Activated T-cell treated with anti-CD3 and anti-CD28 coated beads, Interleukin-2, amount 50 U/mL, for 72 hours (primary cell): Measurements from ENCODE around the gene CREB3L2. TPM values are rescaled to one million over a fixed set of nuclear protein-coding genes. Genes with fewer than 3 reads are reported as not detected.
"Not testable (repeated sequence)": the region's sequence is repeated elsewhere in the genome, so short reads cannot be mapped to it uniquely, and the experiment has no call there.

Experiments used
- ATAC-seq, 2 donors: fragments of 150-1000 bp; cut with Tn5 transposase; replicated peaks in 1 of 2; 2 replicates each; pipeline ENCODE4 v1.10.0; 2021; ENCODE audit warnings: moderate library complexity in 2 of 2, mild to moderate bottlenecking in 1 of 2
- DNase-seq, 2 donors: peaks; one replicate each; pipeline ENCODE4 v3.0.0; 2021 to 2022; ENCODE audit warnings: mixed read lengths in 1 of 2
- H3K27ac Mint-ChIP-seq: one replicate; pipeline ENCODE4 v1.8.0; 2022; ENCODE audit warnings: mild to moderate bottlenecking, moderate library complexity, mixed read lengths
- H3K27me3 Mint-ChIP-seq: one replicate; pipeline ENCODE4 v1.8.0; 2022; ENCODE audit warnings: low read depth, mixed read lengths
- H3K36me3 Mint-ChIP-seq, 2 donors: one replicate each; pipeline ENCODE4 v1.8.0; 2022; ENCODE audit warnings: mixed read lengths in 2 of 2, mild to moderate bottlenecking in 1 of 2; ENCODE audit not compliant: insufficient read depth in 2 of 2
- H3K4me1 Mint-ChIP-seq: one replicate; pipeline ENCODE4 v1.8.0; 2022; ENCODE audit warnings: low read depth, mixed read lengths
- H3K4me3 Mint-ChIP-seq, 2 donors: one replicate each; pipeline ENCODE4 v1.8.0; 2022; ENCODE audit warnings: mild to moderate bottlenecking in 2 of 2, mixed read lengths in 2 of 2, moderate library complexity in 2 of 2
- H3K9me3 Mint-ChIP-seq, 2 donors: one replicate each; pipeline ENCODE4 v1.8.0; 2022; ENCODE audit warnings: mixed read lengths in 2 of 2
- total RNA-seq, 2 donors: library from RNA; stranded (reverse); gene quantifications; one replicate each; pipeline ENCODE4 v1.2.3, GENCODE V29; 2022

CREB3L2 gene
- total RNA-seq, 2 donors from 2014 or later = 49.4 to 55.1 TPM

GRCh38 chr7:137844677-137845425, 157.0 kb downstream of the CREB3L2 start:
- Mint-ChIP-seq H3K27me3 (peaks cover 70% of the 10 kb centered on the region), H3K4me1 (no peaks in the 10 kb centered on the region), H3K4me3 (peak overlapping the region; percentile 27 to 51), H3K9me3 (no peaks in the 10 kb centered on the region), H3K27ac (no peak overlapping the region), H3K36me3 (no peaks in the 10 kb centered on the region)
- DNase-seq (no peak), ATAC-seq (no peak)

- DNase-seq (no peak), ATAC-seq (no peak)
- Mint-ChIP-seq H3K4me1 (no peaks in the 10 kb centered on the region), H3K36me3 (peaks cover 0 to 2% of the 10 kb centered on the region in 2 donors), H3K27me3 (peaks cover 83% of the 10 kb centered on the region), H3K9me3 (no peaks in the 10 kb centered on the region), H3K4me3 (no peak overlapping the region), H3K27ac (no peak overlapping the region)
These were observed 161.7 kb downstream of the CREB3L2 start for GRCh38 chr7:137839903-137840779.

GRCh38 chr7:137838706-137839315, 163.1 kb downstream of the CREB3L2 start:
- ATAC-seq (no peak), DNase-seq (no peak)
- H3K27ac Mint-ChIP-seq = no peak overlapping the region
- H3K9me3 Mint-ChIP-seq = no peaks in the 10 kb centered on the region
- no peaks in the 10 kb centered on the region for H3K4me1 Mint-ChIP-seq
- peaks cover 0 to 2% of the 10 kb centered on the region in 2 donors for H3K36me3 Mint-ChIP-seq
- H3K4me3 Mint-ChIP-seq = no peak overlapping the region
- peaks cover 77% of the 10 kb centered on the region for H3K27me3 Mint-ChIP-seq

- Mint-ChIP-seq H3K9me3 (peaks cover 0 to 8% of the 10 kb centered on the region in 2 donors), H3K4me1 (no peaks in the 10 kb centered on the region), H3K36me3 (peaks cover 9 to 11% of the 10 kb centered on the region in 2 donors), H3K27ac (no peak overlapping the region), H3K27me3 (peaks cover 55% of the 10 kb centered on the region), H3K4me3 (no peak overlapping the region)
- ATAC-seq = no peak
- DNase-seq = no peak
These were observed 165.3 kb downstream of the CREB3L2 start for GRCh38 chr7:137836541-137836940.

GRCh38 chr7:137836113-137836509, 165.8 kb downstream of the CREB3L2 start:
- Mint-ChIP-seq H3K4me1 (no peaks in the 10 kb centered on the region), H3K36me3 (peaks cover 9 to 11% of the 10 kb centered on the region in 2 donors), H3K4me3 (no peak overlapping the region), H3K27me3 (peaks cover 51% of the 10 kb centered on the region), H3K27ac (no peak overlapping the region), H3K9me3 (peaks cover 0 to 8% of the 10 kb centered on the region in 2 donors)
- no peak for ATAC-seq
- no peak for DNase-seq

- no peak for DNase-seq
- Mint-ChIP-seq H3K4me1 (no peaks in the 10 kb centered on the region), H3K27me3 (peaks cover 50% of the 10 kb centered on the region), H3K9me3 (peaks cover 0 to 8% of the 10 kb centered on the region in 2 donors), H3K36me3 (peaks cover 9 to 11% of the 10 kb centered on the region in 2 donors), H3K27ac (no peak overlapping the region), H3K4me3 (no peak overlapping the region)
- ATAC-seq = no peak
These were observed 166.3 kb downstream of the CREB3L2 start for GRCh38 chr7:137835486-137836112.

- H3K36me3 Mint-ChIP-seq = peaks cover 9 to 11% of the 10 kb centered on the region in 2 donors
- no peak for DNase-seq
- H3K27me3 Mint-ChIP-seq = peaks cover 51% of the 10 kb centered on the region
- H3K27ac Mint-ChIP-seq = no peak overlapping the region
- H3K4me3 Mint-ChIP-seq = no peak overlapping the region
- no peak for ATAC-seq
- H3K9me3 Mint-ChIP-seq = peaks cover 0 to 8% of the 10 kb centered on the region in 2 donors
- no peaks in the 10 kb centered on the region for H3K4me1 Mint-ChIP-seq
These were observed 167.3 kb downstream of the CREB3L2 start for GRCh38 chr7:137834552-137834951.

- peaks cover 52% of the 10 kb centered on the region for H3K27me3 Mint-ChIP-seq
- not testable (repeated sequence) for H3K4me3 Mint-ChIP-seq, ATAC-seq
These were observed 168.9 kb downstream of the CREB3L2 start for GRCh38 chr7:137832990-137833389.

GRCh38 chr7:137832382-137832781, 169.5 kb downstream of the CREB3L2 start:
- H3K9me3 Mint-ChIP-seq = peaks cover 0 to 8% of the 10 kb centered on the region in 2 donors

More at GRCh38 chr7:137832990-137833389, 168.9 kb downstream of the CREB3L2 start:
- H3K4me1 Mint-ChIP-seq, DNase-seq, H3K9me3 Mint-ChIP-seq, H3K27ac Mint-ChIP-seq, H3K36me3 Mint-ChIP-seq: not testable (repeated sequence)

GRCh38 chr7:137831555-137831954, 170.3 kb downstream of the CREB3L2 start:
- H3K27ac Mint-ChIP-seq, H3K9me3 Mint-ChIP-seq, H3K4me3 Mint-ChIP-seq, DNase-seq, ATAC-seq, H3K4me1 Mint-ChIP-seq, H3K36me3 Mint-ChIP-seq: not testable (repeated sequence)
- peaks cover 55% of the 10 kb centered on the region for H3K27me3 Mint-ChIP-seq

More at GRCh38 chr7:137832382-137832781, 169.5 kb downstream of the CREB3L2 start:
- ATAC-seq (no peak), DNase-seq (no peak)
- Mint-ChIP-seq H3K27me3 (peaks cover 52% of the 10 kb centered on the region), H3K4me3 (no peak overlapping the region), H3K27ac (no peak overlapping the region), H3K4me1 (no peaks in the 10 kb centered on the region), H3K36me3 (peaks cover 8 to 9% of the 10 kb centered on the region in 2 donors)

- Mint-ChIP-seq H3K36me3 (peaks cover 8 to 9% of the 10 kb centered on the region in 2 donors), H3K27me3 (peaks cover 37% of the 10 kb centered on the region), H3K27ac (no peak overlapping the region), H3K4me1 (no peaks in the 10 kb centered on the region), H3K9me3 (peaks cover 0 to 8% of the 10 kb centered on the region in 2 donors), H3K4me3 (no peak overlapping the region)
- ATAC-seq = no peak
- no peak for DNase-seq
These were observed 172.4 kb downstream of the CREB3L2 start for GRCh38 chr7:137829337-137829992.

- H3K9me3 Mint-ChIP-seq = peaks cover 0 to 7% of the 10 kb centered on the region in 2 donors
- H3K4me3 Mint-ChIP-seq = no peak overlapping the region
- no peak for DNase-seq
- ATAC-seq = no peak
- H3K4me1 Mint-ChIP-seq = no peaks in the 10 kb centered on the region
- no peak overlapping the region for H3K27ac Mint-ChIP-seq
- peaks cover 8% of the 10 kb centered on the region in 2 donors for H3K36me3 Mint-ChIP-seq
- peaks cover 37% of the 10 kb centered on the region for H3K27me3 Mint-ChIP-seq
These were observed 173.4 kb downstream of the CREB3L2 start for GRCh38 chr7:137828456-137828855.
